ENCODE data around the gene EDC4.
"Not testable (repeated sequence)": the region's sequence is repeated elsewhere in the genome, so short reads cannot be mapped to it uniquely, and the experiment has no call there.

EDC4 gene, protein sequence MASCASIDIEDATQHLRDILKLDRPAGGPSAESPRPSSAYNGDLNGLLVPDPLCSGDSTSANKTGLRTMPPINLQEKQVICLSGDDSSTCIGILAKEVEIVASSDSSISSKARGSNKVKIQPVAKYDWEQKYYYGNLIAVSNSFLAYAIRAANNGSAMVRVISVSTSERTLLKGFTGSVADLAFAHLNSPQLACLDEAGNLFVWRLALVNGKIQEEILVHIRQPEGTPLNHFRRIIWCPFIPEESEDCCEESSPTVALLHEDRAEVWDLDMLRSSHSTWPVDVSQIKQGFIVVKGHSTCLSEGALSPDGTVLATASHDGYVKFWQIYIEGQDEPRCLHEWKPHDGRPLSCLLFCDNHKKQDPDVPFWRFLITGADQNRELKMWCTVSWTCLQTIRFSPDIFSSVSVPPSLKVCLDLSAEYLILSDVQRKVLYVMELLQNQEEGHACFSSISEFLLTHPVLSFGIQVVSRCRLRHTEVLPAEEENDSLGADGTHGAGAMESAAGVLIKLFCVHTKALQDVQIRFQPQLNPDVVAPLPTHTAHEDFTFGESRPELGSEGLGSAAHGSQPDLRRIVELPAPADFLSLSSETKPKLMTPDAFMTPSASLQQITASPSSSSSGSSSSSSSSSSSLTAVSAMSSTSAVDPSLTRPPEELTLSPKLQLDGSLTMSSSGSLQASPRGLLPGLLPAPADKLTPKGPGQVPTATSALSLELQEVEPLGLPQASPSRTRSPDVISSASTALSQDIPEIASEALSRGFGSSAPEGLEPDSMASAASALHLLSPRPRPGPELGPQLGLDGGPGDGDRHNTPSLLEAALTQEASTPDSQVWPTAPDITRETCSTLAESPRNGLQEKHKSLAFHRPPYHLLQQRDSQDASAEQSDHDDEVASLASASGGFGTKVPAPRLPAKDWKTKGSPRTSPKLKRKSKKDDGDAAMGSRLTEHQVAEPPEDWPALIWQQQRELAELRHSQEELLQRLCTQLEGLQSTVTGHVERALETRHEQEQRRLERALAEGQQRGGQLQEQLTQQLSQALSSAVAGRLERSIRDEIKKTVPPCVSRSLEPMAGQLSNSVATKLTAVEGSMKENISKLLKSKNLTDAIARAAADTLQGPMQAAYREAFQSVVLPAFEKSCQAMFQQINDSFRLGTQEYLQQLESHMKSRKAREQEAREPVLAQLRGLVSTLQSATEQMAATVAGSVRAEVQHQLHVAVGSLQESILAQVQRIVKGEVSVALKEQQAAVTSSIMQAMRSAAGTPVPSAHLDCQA (N-terminal part only)

DNA sequence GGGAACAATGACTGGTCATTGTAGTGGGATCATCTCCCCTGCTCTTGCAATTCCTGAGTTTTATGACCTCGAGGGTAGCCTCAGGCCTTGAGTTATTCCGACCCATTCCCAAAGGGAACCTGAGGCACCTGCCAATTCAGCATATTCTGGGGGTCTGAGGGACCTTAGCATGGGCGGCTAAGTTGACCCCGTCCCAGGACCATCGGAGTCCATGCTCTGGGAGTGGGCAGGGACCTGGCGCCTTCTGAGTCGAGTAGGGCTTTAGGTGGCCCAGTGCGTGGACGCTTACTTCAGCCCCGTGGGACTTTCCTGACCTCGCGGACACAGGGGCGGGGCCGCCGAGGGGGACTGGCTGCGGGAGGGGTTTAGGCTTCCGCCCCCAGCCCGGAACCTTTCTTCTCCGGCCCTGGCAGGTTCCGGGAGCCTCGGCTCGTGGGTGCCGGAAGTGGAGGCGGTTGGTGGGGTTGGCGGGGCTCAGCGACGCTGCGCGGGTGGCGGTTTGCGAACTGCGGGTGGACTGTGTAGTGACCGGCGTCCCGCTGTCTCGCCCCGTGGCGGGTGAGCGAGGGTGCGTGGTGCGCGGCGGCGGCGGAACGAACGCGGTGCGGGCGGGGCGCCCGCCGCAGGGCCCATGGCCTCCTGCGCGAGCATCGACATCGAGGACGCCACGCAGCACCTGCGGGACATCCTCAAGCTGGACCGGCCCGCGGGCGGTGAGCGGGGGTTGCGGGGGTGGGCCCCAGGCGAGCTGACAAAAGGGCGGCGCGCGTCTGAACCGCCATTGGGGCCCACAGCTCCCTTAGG is at the start of gene EDC4:
EDC4 (plus strand) TSS at position 422 of the 804 bp plus-strand sequence; CDS start at position 632, 210 bp downstream.
- in situ Hi-C loops (cut with HindIII; ENCODE audit: low sequenced_read_pairs): no loop called here

DNA sequence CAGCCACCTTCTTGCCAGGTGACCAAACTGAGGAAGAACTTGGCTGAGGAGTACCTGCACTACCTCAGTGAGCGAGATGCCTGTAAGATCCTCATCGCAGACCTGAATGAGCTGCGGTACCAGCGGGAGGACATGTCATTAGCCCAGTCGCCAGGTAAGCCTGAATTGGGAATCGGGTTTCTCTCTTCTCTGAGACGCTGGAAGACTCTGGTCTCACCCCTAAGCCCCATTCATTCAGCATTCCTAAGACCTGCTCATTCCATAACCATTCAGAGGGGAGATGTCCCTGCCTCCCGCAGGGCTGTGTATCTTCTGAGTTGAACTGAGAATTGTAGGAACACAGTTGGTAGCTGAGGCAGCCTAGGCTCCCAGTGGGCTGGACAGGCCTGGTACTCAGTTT is 47.7 kb upstream of the EDC4 start:
- in situ Hi-C loops (cut with HindIII; ENCODE audit: low sequenced_read_pairs): no loop called here

DNA sequence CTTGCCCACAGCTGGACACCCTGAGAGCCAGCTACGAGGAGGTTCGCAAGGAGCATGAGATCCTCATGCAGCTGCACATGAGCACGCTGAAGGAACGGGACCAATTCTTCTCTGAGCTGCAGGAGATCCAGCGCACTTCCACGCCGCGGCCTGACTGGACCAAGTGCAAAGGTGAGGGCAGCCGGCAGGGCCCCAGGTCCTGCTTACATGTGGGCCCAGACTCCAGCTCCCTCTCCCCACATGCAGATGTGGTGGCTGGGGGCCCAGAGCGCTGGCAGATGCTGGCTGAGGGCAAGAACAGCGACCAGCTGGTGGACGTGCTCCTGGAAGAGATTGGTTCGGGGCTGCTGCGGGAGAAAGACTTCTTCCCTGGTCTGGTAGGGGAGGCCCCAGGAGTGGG is 46.9 kb upstream of the EDC4 start:
- in situ Hi-C loops (cut with HindIII; ENCODE audit: low sequenced_read_pairs): no loop called here

DNA sequence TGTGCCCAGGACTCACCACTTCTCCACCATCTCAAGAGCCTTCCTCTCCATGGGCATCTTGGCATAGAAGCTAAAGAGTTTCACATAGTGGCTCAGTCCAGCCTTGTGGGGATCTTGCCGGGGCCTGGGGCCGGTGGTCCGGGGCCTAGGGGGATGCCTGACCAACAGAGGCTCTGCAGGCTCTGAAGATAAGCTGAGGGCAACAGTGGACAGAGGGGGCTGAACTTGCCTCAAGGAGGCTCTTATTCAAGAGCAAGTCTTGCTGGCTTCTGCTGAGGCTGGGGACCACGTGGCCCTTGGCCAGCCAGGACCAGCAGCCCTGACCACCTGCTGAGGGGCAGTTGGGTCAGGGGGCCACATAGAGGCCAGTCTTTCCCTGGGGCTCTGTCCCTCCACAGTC is 44.2 kb upstream of the EDC4 start:
- in situ Hi-C loops (cut with HindIII; ENCODE audit: low sequenced_read_pairs): no loop called here

DNA sequence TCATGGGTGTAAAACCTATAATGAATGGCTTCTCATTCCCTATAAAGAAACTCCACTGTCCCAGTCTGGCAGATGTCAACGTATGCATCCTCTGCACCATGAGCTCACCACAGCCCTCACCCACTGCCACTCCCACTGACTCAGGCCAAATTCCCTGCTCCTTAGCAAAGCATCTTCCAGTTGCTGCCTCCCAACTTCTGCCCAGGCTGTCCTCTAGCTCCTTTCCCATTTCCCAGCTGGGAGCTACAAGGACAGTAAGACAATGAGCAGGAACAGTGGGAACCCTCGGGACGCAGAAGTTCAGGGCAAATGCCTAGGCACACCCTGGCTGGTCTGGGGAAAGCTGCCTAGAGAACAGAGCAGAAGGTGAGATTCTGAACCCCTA is 39.8 kb upstream of the EDC4 start:
- in situ Hi-C loops (cut with HindIII; ENCODE audit: low sequenced_read_pairs): no loop called here

DNA sequence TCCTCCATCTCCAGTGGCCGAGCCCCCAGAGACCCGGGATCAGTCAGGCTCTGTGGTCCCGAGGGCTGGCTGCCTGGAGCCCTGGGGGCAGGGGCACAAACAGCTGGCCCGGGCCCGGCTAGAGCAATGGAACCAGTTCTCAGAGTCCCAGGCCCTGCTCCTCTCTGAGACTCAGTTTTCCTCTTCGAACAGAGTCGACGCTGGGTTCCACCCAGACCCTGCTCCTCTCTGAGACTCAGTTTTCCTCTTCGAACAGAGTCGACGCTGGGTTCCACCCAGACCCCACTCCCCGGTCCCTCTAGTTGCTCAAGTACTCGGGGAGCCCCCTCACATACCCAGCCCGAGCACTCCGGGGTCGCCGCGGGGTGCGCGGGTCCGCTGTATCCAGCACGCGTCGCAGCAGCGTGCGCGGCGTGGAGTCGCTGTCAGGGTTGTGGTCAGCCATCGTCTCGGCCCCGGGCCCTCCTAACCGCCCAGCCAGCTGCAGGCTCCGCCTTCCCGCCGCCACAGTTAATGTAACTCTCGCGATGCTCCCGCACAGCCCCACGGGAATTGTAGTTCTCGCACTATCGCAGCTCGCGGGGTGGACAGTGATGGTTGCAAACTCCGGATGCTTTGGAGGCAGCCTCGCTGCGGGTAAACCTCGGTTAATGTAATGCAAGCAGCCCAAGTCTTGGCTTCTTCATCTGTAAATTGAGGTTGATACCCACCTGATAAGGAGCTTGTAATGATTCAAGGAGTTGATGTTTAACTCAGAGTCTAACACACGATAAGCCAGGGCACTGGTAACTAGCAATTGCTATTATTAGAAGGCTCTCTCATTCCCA is 39.2 kb upstream of the EDC4 start:
- in situ Hi-C loops (cut with HindIII; ENCODE audit: low sequenced_read_pairs): no loop called here

DNA sequence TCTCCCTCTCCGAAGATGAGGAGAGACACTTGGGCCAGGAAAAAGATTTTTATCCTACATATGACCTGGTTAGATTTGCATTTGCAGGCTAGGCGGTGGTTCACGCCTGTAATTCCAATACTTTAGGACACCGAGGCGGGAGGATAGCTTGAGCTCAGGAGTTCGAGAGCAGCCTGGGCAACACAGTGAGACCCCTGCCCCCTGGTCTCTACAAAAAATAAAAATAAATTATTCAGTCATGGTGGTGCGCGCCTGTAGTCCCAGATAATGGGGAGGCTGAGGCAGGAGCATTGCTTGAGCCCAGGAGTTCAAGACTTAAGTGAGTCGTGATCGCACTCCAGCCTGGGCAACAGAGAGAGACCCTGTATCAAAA is 38.6 kb upstream of the EDC4 start:
- in situ Hi-C loops (cut with HindIII; ENCODE audit: low sequenced_read_pairs): no loop called here

DNA sequence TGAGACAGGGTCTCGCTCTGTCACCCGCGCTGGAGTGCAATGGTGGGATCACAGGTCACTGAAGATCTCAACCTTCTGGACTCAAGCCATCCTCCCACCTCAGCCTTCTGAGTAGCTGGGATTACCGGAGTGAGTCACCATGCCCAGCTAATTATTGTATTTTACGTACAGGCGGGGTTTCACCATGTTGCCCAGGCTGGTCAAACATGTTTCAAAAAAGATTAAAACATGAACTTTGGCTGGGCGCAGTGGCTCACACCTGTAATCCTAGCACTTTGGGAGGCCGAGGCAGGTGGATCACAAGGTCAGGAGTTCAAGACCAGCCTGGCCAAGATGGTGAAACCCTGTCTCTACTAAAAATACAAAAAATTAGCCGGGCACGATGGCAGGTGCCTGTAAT is 35.7 kb upstream of the EDC4 start:
- in situ Hi-C loops (cut with HindIII; ENCODE audit: low sequenced_read_pairs): not testable (repeated sequence)

DNA sequence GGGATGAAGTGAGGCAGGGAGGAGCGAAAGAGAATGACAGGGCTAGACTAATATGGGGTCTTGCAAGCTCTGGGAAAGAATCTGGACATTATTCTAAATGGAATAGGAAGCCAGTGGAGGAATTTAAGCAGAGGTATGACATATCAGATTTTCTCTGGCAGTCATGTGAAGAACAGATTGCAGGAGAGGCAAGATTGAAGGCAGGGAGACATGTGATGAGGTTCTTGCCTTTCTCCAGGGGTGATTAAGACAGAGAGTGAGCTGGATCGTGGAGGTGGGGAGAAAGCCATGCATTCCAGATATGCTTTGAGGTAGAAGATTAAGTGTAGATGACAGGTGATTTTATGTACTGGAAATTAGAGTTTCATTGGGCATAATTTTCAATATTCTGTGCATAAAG is 35.0 kb upstream of the EDC4 start:
- in situ Hi-C loops (cut with HindIII; ENCODE audit: low sequenced_read_pairs): no loop called here

DNA sequence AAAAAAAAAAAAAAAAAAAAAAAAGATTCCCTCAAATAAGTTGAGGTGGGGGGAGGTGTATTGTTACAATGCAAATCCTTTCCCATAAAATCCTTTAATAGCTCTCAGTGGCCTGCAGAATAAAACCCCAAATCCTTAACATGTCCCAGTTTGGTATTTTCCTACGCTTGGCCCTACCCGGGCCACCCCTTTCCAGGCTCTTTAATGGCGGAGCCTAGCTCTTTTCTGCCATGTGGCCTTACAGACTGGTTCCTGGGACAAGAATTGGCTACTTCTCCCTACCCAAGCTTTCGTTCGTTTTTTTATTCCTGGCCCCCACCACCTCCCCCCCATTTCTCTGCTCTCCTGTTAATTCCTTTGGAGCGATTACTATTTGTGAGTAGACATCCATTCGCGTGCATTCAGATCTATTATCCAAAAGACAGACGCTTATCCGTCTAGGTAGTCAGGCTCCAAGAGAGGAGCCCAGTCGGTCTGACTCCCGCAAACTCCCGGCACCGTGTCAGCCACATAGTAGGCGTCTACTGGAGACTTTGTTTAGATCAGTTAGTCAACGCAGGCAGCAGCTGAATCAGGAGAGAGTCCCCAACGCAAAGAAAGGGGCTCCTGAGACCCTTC is 31.5 kb upstream of the EDC4 start:
- in situ Hi-C loops (cut with HindIII; ENCODE audit: low sequenced_read_pairs): no loop called here

DNA sequence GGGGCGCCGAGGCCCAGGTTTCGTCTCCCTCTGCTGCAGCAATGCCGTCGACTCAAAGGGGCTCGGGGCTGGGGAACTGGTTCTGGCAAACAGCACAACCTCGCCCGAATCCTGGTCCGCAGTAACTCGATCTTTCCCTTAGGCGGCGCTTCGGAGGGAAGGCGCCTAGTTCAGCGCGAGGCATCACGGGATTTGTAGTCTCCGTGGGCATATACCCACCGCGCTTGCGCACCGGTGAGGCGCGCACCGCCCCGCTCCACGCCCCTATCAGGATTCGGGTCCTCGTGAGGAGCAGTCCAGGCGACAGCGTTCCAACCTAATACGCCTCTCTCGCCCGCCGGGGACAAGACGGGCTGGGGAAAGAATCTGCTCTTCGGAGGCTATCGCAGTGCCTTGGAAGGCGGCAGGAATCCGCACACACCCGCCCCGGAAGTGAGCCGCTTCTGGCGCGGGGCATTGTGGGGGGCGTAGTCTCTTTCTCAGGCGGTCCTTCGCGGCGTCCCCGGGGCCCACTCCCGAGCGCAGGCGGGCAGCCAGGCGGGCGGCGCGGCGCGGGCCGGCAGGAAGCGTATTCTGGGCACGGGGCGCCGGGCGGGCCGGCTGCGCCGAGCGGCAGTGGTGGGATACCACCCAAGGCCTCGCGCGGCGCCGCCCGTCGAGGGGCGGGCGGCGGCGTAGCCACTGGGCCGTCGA is 30.9 kb upstream of the EDC4 start, which contains the start of gene THAP11:
THAP11 (plus strand) TSS at position 505 of the 693 bp plus-strand sequence. CDS start 235 bp downstream, outside the sequence.
- in situ Hi-C loops (cut with HindIII; ENCODE audit: low sequenced_read_pairs): no loop called here

DNA sequence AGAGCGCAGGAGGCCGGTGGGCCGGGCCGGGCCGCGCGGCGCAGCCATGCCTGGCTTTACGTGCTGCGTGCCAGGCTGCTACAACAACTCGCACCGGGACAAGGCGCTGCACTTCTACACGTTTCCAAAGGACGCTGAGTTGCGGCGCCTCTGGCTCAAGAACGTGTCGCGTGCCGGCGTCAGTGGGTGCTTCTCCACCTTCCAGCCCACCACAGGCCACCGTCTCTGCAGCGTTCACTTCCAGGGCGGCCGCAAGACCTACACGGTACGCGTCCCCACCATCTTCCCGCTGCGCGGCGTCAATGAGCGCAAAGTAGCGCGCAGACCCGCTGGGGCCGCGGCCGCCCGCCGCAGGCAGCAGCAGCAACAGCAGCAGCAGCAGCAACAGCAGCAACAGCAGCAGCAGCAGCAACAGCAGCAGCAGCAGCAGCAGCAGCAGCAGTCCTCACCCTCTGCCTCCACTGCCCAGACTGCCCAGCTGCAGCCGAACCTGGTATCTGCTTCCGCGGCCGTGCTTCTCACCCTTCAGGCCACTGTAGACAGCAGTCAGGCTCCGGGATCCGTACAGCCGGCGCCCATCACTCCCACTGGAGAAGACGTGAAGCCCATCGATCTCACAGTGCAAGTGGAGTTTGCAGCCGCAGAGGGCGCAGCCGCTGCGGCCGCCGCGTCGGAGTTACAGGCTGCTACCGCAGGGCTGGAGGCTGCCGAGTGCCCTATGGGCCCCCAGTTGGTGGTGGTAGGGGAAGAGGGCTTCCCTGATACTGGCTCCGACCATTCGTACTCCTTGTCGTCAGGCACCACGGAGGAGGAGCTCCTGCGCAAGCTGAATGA is 30.1 kb upstream of the EDC4 start:
- in situ Hi-C loops (cut with HindIII; ENCODE audit: low sequenced_read_pairs): no loop called here

DNA sequence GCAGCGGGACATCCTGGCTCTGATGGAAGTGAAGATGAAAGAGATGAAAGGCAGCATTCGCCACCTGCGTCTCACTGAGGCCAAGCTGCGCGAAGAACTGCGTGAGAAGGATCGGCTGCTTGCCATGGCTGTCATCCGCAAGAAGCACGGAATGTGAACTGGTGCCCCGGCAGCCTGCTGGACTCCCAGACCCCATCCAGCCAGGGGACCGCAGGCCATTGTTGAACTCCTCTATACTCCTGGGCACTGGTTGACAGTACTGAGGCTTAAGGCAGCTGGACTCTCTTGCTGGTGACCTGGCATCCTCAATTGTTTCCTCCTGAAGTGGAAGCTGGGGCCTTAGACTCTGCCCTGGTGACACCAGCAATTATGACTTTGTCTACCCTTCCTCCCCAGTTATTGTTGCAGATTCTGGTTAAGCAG is 29.5 kb upstream of the EDC4 start:
- in situ Hi-C loops (cut with HindIII; ENCODE audit: low sequenced_read_pairs): no loop called here

DNA sequence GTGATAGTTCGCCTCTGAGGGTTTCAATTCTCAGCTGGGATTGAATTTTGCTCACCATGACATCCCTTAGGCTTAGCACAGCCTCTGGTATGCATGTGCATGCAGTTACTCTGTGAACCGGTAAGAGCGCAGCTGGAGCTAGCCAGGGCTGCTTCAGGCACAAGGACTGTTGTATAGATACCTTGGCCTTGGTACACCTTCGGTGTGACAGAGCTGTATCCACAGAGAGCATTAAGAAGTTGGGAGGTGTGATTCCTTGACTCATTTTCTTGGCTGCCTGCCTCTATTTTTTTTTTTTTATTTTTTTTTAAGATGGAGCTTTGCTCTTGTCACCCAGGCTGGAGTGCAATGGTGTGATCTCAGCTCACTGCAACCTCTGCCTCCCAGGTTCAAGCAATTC is 28.4 kb upstream of the EDC4 start:
- in situ Hi-C loops (cut with HindIII; ENCODE audit: low sequenced_read_pairs): no loop called here

DNA sequence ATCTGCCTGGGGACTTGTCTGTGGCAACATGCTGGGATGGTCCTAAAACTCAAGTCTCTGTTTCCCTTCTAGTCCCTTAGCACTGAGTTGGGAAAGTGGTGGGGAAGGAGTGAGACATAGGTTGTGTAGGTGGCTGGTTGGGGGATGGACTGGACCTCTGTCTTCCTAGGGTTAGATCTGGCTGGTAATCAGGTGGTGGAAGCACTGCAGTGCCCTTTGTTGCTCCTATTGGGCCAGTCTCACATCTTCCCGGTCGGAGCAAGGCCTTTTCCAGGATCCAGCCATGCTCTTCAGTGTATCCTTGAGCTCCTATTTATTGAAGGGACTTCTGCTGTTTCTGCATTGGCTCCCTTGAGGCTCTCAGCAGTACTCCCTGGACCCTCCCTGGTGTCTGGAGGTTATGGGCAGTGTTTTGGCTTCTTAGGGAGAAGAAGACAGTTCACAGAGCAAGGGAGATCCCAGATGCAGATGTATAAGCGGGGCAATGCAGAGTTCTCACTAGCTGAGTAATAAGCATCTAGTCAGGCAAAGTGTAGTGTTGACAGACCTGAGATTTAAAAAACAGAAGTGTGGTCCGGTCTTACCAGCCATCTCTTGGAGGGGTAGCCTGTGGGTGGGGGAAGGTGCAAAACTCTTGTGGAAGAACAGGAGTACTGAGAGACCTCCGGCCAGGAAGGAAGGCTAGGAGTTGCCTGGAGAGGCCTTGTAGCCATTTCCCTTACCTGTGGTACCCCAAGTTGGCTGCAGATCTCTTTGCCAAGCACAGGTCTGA is 27.4 kb upstream of the EDC4 start:
- in situ Hi-C loops (cut with HindIII; ENCODE audit: low sequenced_read_pairs): no loop called here

DNA sequence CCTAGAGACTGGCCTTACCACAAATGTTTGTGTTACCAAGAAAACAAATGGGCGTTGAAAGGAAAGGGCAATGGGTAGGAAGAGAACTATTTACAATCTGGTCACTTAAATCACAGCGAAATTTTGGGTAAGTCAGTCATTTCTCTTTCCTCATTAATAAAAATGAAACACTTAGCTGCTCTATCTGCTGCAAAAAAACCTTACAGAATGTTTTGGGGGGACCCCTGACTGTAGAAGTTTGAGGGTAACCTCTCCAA is 26.9 kb upstream of the EDC4 start:
- in situ Hi-C loops (cut with HindIII; ENCODE audit: low sequenced_read_pairs): no loop called here

All from DLD1 (cell line).